OCI-LY1 (cell line): ENCODE measurements around the gene HAT1.

Experiments used
- H2AFZ ChIP-seq: fragments of 200-600 bp; sonication (generic), shearing (Covaris generic); 2 replicates; pipeline ENCODE4 v1.6.0; 2014; ENCODE audit warnings: antibody characterized with exemption, mild to moderate bottlenecking, low read length
- H3F3A ChIP-seq: fragments of 200-600 bp; sonication (generic), shearing (Covaris generic); 2 replicates; pipeline ENCODE4 v1.6.0; 2014; ENCODE audit warnings: mild to moderate bottlenecking, antibody characterized with exemption, low read length, moderate library complexity; ENCODE audit not compliant: insufficient read depth
- H3K27ac ChIP-seq: fragments of 200-600 bp; sonication (generic); 2 replicates; pipeline ENCODE4 v1.5.1; 2014; ENCODE audit warnings: low read length, mixed run types, mild to moderate bottlenecking, low read depth; ENCODE audit not compliant: poor library complexity, severe bottlenecking
- H3K27me3 ChIP-seq: fragments of 200-600 bp; sonication (generic); 2 replicates; pipeline ENCODE4 v1.6.0; 2014; ENCODE audit warnings: antibody characterized with exemption, mild to moderate bottlenecking, low read length, moderate library complexity; ENCODE audit not compliant: insufficient read depth
- H3K36me3 ChIP-seq: fragments of 200-600 bp; sonication (generic); 2 replicates; pipeline ENCODE4 v1.6.1; 2014; ENCODE audit warnings: mild to moderate bottlenecking, antibody characterized with exemption, low read length, moderate library complexity, mixed read lengths; ENCODE audit not compliant: insufficient read depth
- H3K4me1 ChIP-seq: fragments of 200-600 bp; sonication (generic); 2 replicates; pipeline ENCODE4 v1.5.1; 2014; ENCODE audit warnings: mild to moderate bottlenecking, low read length, moderate library complexity; ENCODE audit not compliant: insufficient read depth, severe bottlenecking
- H3K4me2 ChIP-seq: fragments of 200-600 bp; sonication (generic), shearing (Covaris generic); 2 replicates; pipeline ENCODE4 v1.6.1; 2014; ENCODE audit warnings: low read length
- H3K4me3 ChIP-seq: fragments of 200-600 bp; sonication (generic); 2 replicates; pipeline ENCODE4 v1.5.1; 2014; ENCODE audit warnings: low read length, low read depth, mild to moderate bottlenecking, mixed read lengths; ENCODE audit not compliant: poor library complexity, severe bottlenecking
- H3K79me2 ChIP-seq: fragments of 200-600 bp; shearing (Covaris generic); 2 replicates; pipeline ENCODE4 v1.6.1; 2016; ENCODE audit warnings: mixed run types, low read length, mixed read lengths; ENCODE audit not compliant: insufficient read depth
- H3K9ac ChIP-seq: fragments of 200-600 bp; sonication (generic), shearing (Covaris generic); 2 replicates; pipeline ENCODE4 v1.6.1; 2014; ENCODE audit warnings: mild to moderate bottlenecking, low read length, mixed read lengths
- H3K9me2 ChIP-seq: fragments of 200-600 bp; sonication (generic), shearing (Covaris generic); 2 replicates; pipeline ENCODE4 v1.6.1; 2014; ENCODE audit warnings: low read depth, mild to moderate bottlenecking, low read length, mixed read lengths
- H3K9me3 ChIP-seq: fragments of 200-600 bp; shearing (Covaris generic); 2 replicates; pipeline ENCODE4 v1.6.1; 2014; ENCODE audit warnings: low read length, mixed read lengths
- H4K20me1 ChIP-seq: fragments of 200-600 bp; sonication (generic), shearing (Covaris generic); 2 replicates; pipeline ENCODE4 v1.6.0; 2016; ENCODE audit warnings: mild to moderate bottlenecking, low read length; ENCODE audit not compliant: insufficient read depth
- EZH2 ChIP-seq: fragments of 200-600 bp; sonication (generic), shearing (Covaris generic); IDR thresholded peaks from 2 replicates; pipeline ENCODE4 v1.8.0; 2017; ENCODE audit warnings: borderline replicate concordance, mixed run types, mild to moderate bottlenecking, antibody characterized with exemption, low read length, moderate library complexity, mixed read lengths
- TF ChIP-seq, protein P1 (sequence below): fragments of 200-600 bp; sonication (generic), shearing (Covaris generic); IDR thresholded peaks from 2 replicates; pipeline ENCODE4 v1.5.1; 2017; ENCODE audit warnings: mild to moderate bottlenecking, antibody characterized with exemption, low read length, moderate library complexity, mixed read lengths

HAT1 gene

DNA sequence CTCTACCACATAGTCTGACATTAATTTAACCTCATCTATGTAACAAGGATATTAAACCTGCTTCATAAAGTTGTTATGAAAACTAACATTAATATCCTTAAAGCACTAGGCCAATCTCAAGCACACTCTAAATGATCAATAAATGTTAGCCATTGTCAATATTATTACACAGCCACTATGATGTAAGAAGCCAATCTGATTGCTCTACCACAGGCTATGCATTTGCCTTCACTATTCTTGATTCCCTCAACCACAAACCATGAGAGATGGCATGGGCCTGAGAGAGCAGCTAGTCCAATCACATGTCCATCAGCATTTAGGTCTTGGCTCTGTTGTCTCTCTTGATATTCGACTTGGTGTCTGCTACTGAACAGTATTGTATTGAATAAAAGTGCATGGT, 32.5 kb upstream of the HAT1 start:
- H3K4me1 ChIP-seq: peaks cover 23% of the 10 kb centered on the region
- H3K9me3 ChIP-seq: no peaks in the 10 kb centered on the region
- no peak overlapping the region for H3K9ac ChIP-seq
- no peak overlapping the region for H3K27ac ChIP-seq
- H3K36me3 ChIP-seq: peaks cover 42% of the 10 kb centered on the region
- no peaks in the 10 kb centered on the region for H4K20me1 ChIP-seq
- H3K9me2 ChIP-seq: no peaks in the 10 kb centered on the region
- H3K27me3 ChIP-seq: no peaks in the 10 kb centered on the region
- peaks cover 55% of the 10 kb centered on the region for H3K79me2 ChIP-seq
- H3F3A ChIP-seq: no peaks in the 10 kb centered on the region
- no peak overlapping the region for H2AFZ ChIP-seq
- H3K4me2 ChIP-seq: no peak overlapping the region
- TF ChIP-seq, protein P1, sequence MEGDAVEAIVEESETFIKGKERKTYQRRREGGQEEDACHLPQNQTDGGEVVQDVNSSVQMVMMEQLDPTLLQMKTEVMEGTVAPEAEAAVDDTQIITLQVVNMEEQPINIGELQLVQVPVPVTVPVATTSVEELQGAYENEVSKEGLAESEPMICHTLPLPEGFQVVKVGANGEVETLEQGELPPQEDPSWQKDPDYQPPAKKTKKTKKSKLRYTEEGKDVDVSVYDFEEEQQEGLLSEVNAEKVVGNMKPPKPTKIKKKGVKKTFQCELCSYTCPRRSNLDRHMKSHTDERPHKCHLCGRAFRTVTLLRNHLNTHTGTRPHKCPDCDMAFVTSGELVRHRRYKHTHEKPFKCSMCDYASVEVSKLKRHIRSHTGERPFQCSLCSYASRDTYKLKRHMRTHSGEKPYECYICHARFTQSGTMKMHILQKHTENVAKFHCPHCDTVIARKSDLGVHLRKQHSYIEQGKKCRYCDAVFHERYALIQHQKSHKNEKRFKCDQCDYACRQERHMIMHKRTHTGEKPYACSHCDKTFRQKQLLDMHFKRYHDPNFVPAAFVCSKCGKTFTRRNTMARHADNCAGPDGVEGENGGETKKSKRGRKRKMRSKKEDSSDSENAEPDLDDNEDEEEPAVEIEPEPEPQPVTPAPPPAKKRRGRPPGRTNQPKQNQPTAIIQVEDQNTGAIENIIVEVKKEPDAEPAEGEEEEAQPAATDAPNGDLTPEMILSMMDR: no peak
- TF ChIP-seq EZH2: no peak
- no peak overlapping the region for H3K4me3 ChIP-seq

DNA sequence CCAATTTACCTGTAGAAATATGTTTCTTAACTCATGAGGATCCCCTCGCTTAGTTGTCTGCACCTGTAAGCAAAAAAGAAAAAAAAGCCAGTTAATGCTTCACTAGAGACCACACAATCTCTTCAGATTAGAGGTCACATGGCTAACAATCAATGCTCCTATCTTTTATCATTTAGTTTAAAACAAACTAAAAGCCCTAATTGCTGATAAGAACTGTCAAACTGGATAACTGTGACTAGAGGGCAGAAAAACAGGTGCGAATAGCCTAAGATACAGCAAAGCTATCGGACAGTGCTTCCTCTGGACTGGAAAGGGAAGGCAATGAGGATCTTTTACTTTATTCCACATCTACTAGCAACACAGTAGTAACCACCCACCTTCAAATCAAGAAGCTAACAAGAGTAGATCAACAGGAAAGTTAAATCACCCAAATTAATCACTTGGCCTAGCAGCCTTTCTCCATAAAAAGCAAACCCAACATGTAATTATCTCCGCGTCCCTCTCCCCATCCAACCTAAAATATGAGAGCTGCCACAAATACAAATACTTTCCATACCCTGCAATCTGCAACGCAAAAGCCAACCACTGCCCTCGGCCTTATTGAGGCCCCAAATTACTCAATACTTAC, 29.0 kb upstream of the HAT1 start:
- H3K27ac ChIP-seq: peak overlapping the region; percentile 61
- peaks cover 32% of the 10 kb centered on the region for H3K36me3 ChIP-seq
- no peaks in the 10 kb centered on the region for H4K20me1 ChIP-seq
- H3K4me2 ChIP-seq: peak overlapping the region; percentile 91
- H3K4me3 ChIP-seq: peak overlapping the region; percentile 95
- H3K9me3 ChIP-seq: peaks cover 3% of the 10 kb centered on the region; the same call in 1 of the 2 replicates
- no peaks in the 10 kb centered on the region for H3K27me3 ChIP-seq
- H2AFZ ChIP-seq: no peak overlapping the region
- H3K4me1 ChIP-seq: peaks cover 26% of the 10 kb centered on the region
- TF ChIP-seq, protein P1: peak; percentile 6; the same call in 1 of the 2 replicates
- TF ChIP-seq EZH2: no peak
- no peaks in the 10 kb centered on the region for H3K9me2 ChIP-seq
- H3F3A ChIP-seq: no peaks in the 10 kb centered on the region
- H3K79me2 ChIP-seq: peaks cover 38% of the 10 kb centered on the region
- H3K9ac ChIP-seq: peak overlapping the region; percentile 92

DNA sequence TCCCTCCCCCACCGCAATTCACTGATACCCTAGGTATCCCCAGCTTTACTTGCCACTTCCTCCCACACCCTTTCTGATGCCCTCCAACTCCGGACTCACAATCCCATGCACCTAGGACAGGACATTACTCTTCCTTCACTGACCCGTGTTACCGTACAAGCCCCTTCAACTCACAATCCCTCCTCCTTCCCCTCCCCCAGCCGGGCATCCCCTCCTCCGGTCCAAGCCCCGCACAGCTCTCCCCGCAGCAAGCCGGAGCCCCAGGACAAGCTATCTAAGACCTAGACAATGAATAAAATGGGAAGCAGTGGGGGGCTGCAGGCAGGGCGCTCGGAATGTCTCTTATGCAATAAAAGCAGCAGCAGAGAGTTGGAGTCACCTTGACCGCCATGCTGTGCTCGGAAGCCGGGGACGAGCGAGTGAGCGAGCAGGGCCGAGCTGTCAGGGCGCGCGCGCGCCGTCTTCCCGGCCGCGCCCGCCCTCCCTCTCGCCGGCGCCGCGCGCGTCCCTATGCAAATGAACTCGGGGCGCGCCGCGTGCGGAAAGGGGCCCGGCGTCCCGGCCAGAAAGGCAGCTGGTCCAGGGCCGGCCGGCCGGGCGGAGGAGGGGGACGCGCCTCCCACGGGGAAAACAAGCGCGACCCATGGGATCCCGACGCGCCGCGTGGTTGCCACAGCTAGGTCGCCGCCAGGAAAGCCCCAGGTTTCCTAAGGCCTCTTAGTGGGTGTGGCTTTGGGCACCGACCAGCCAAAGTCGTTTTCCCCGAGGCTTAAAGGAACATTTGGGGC, 28.2 kb upstream of the HAT1 start, which contains the start of gene SLC25A12:
TSS of gene SLC25A12 (minus strand) at position 421 of the 788 bp plus-strand sequence. CDS start at position 391, 30 bp downstream.
- Histone ChIP-seq H3K36me3 (peaks cover 28% of the 10 kb centered on the region), H4K20me1 (no peaks in the 10 kb centered on the region), H3F3A (no peaks in the 10 kb centered on the region), H3K27ac (peak within 1 kb of the TSS; percentile 61), H3K4me3 (peak within 1 kb of the TSS; percentile 95), H2AFZ (peak within 1 kb of the TSS; percentile 65), H3K4me2 (peak within 1 kb of the TSS; percentile 91), H3K79me2 (peaks cover 34% of the 10 kb centered on the region), H3K9me3 (peaks cover 5% of the 10 kb centered on the region; the same call in 1 of the 2 replicates), H3K9me2 (no peaks in the 10 kb centered on the region), H3K27me3 (no peaks in the 10 kb centered on the region), H3K4me1 (peaks cover 26% of the 10 kb centered on the region), H3K9ac (peak within 1 kb of the TSS; percentile 92)
- TF ChIP-seq EZH2: no peak
- TF ChIP-seq, protein P1: no peak
